CD14-positive monocyte (primary cell): ENCODE data around the gene LHFPL3. TPM values are rescaled to one million over a fixed set of nuclear protein-coding genes. Genes with fewer than 3 reads are reported as not detected.

Experiments
- DNase-seq, 3 donors: peaks; one replicate each; pipeline ENCODE4 v3.0.0-alpha.2; 2011 to 2022
- H2AFZ ChIP-seq: 2 replicates; pipeline ENCODE4 v1.6.0; 2012; ENCODE audit warnings: mild to moderate bottlenecking, low read depth, low read length, inconsistent platforms; ENCODE audit not compliant: insufficient read depth, poor library complexity, severe bottlenecking
- H3K27ac ChIP-seq, 2 donors: 1 replicate in 1 of 2; 2 replicates in 1 of 2; pipeline ENCODE4 v1.5.1; 2012 to 2013; ENCODE audit warnings: low read length in 2 of 2, control low read depth in 1 of 2, inconsistent platforms in 1 of 2, low read depth in 1 of 2, mild to moderate bottlenecking in 1 of 2
- H3K27me3 ChIP-seq, 2 donors: one replicate each; pipeline versions ENCODE4 v1.6.0 to v1.6.1; 2011 to 2013; ENCODE audit warnings: low read length in 2 of 2; ENCODE audit not compliant: control insufficient read depth in 2 of 2, insufficient read depth in 2 of 2
- H3K36me3 ChIP-seq, 2 donors: replicated peaks in 1 of 2; 1 replicate in 1 of 2; 2 replicates in 1 of 2; pipeline versions ENCODE4 v1.5.1 to v1.6.1; 2012 to 2013; ENCODE audit warnings: low read length in 2 of 2, control low read depth in 1 of 2, inconsistent platforms in 1 of 2, mild to moderate bottlenecking in 1 of 2; ENCODE audit not compliant: insufficient read depth in 2 of 2, control insufficient read depth in 1 of 2
- H3K4me1 ChIP-seq, 2 donors: 1 replicate in 1 of 2; 2 replicates in 1 of 2; pipeline versions ENCODE4 v1.5.1 to v1.6.1; 2012 to 2013; ENCODE audit warnings: low read length in 2 of 2, control low read depth in 1 of 2, inconsistent platforms in 1 of 2, mild to moderate bottlenecking in 1 of 2, moderate library complexity in 1 of 2; ENCODE audit not compliant: insufficient read depth in 2 of 2, control insufficient read depth in 1 of 2
- H3K4me2 ChIP-seq: replicated peaks from 2 replicates; pipeline ENCODE3; 2012; ENCODE audit warnings: low read length, moderate library complexity, mild to moderate bottlenecking; ENCODE audit not compliant: poor library complexity, severe bottlenecking; ENCODE audit errors: extremely low read depth
- H3K4me3 ChIP-seq, 3 experiments: fragments of 200-600 bp in 1 of 3; sonication (generic) in 1 of 3; replicated peaks in 1 of 3; 1 replicate in 2 of 3; 2 replicates in 1 of 3; pipeline ENCODE4 v1.5.1; 2011 to 2013; ENCODE audit warnings: low read length in 3 of 3, mild to moderate bottlenecking in 3 of 3, control low read depth in 2 of 3, low read depth in 2 of 3, inconsistent platforms in 1 of 3, moderate library complexity in 1 of 3
- H3K79me2 ChIP-seq: 2 replicates; pipeline ENCODE4 v1.6.0; 2012; ENCODE audit warnings: mild to moderate bottlenecking, control low read depth, inconsistent platforms, low read length, moderate library complexity; ENCODE audit not compliant: insufficient read depth
- H3K9ac ChIP-seq: 2 replicates; pipeline ENCODE4 v1.6.0; 2017; ENCODE audit warnings: low read length, mild to moderate bottlenecking; ENCODE audit not compliant: insufficient read depth, poor library complexity, severe bottlenecking
- H3K9me3 ChIP-seq, 2 donors: replicated peaks in 1 of 2; 1 replicate in 1 of 2; 2 replicates in 1 of 2; pipeline versions ENCODE4 v1.5.1 to v1.6.1; 2012 to 2013; ENCODE audit warnings: low read length in 2 of 2, control low read depth in 1 of 2; ENCODE audit not compliant: control insufficient read depth in 1 of 2, insufficient read depth in 1 of 2
- H4K20me1 ChIP-seq: 2 replicates; pipeline ENCODE4 v1.6.0; 2012; ENCODE audit warnings: mild to moderate bottlenecking, low read length, control low read depth, moderate library complexity; ENCODE audit not compliant: insufficient read depth
- H3K27ac Mint-ChIP-seq, 7 donors: one replicate each; pipeline ENCODE4 v1.8.0; 2020; ENCODE audit warnings: mild to moderate bottlenecking in 7 of 7, mixed read lengths in 7 of 7, moderate library complexity in 6 of 7, inconsistent platforms in 2 of 7
- H3K27me3 Mint-ChIP-seq, 3 donors: one replicate each; pipeline ENCODE4 v1.8.0; 2021 to 2022; ENCODE audit warnings: low read depth in 3 of 3, mild to moderate bottlenecking in 3 of 3, mixed read lengths in 3 of 3, moderate library complexity in 3 of 3, inconsistent platforms in 1 of 3
- H3K36me3 Mint-ChIP-seq, 2 donors: one replicate each; pipeline ENCODE4 v1.8.0; 2020; ENCODE audit warnings: mixed read lengths in 2 of 2, inconsistent platforms in 1 of 2, mild to moderate bottlenecking in 1 of 2
- H3K4me1 Mint-ChIP-seq: one replicate; pipeline ENCODE4 v1.8.0; 2020; ENCODE audit warnings: mild to moderate bottlenecking, mixed read lengths
- H3K4me3 Mint-ChIP-seq, 2 donors: one replicate each; pipeline ENCODE4 v1.8.0; 2020; ENCODE audit warnings: mild to moderate bottlenecking in 2 of 2, mixed read lengths in 2 of 2, moderate library complexity in 1 of 2
- H3K9me3 Mint-ChIP-seq, 7 donors: one replicate each; pipeline ENCODE4 v1.8.0; 2020 to 2022; ENCODE audit warnings: mixed read lengths in 7 of 7, mild to moderate bottlenecking in 6 of 7, moderate library complexity in 6 of 7, inconsistent platforms in 2 of 7
- CTCF ChIP-seq: fragments of 200-600 bp; IDR thresholded peaks from one replicate; pipeline ENCODE4 v1.8.0; 2022; ENCODE audit warnings: antibody characterized with exemption, mild to moderate bottlenecking
- WGBS: methylation state at CpG from one replicate; pipeline ENCODE4 v1.1.5; 2013; ENCODE audit warnings: missing lambda C conversion rate; ENCODE audit not compliant: insufficient coverage; 5-methylcytosine and 5-hydroxymethylcytosine counted together
- intact Hi-C, 2 donors: fragments of 100-400 bp; cut with micrococcal nuclease; formaldehyde crosslinking; loops; one replicate each; pipeline versions ENCODE4 v1.15.0 to v1.15.1; 2023
- polyA plus RNA-seq, 3 donors: library from polyadenylated mRNA; depleted of rRNA in 1 of 3; unstranded in 2 of 3; stranded (reverse) in 1 of 3; fragments of 300-500 nt in 2 of 3; fragments of >200 nt in 1 of 3; fragmentation: Illumina TruSeq in 2 of 3; gene quantifications; 1 replicate in 2 of 3; 2 replicates in 1 of 3; pipeline ENCODE4 v1.2.3, GENCODE V29; 2012 to 2021

LHFPL3 gene
- polyA plus RNA-seq, 3 donors = not detected

GRCh38 chr7:104852386-104852785 is 524.0 kb downstream of the LHFPL3 start:
- no peak for TF ChIP-seq CTCF
- no peaks in the 10 kb centered on the region for H3K36me3 ChIP-seq
- Mint-ChIP-seq H3K27ac (no peak overlapping the region), H3K4me1 (peaks cover under 1% of the 10 kb centered on the region), H3K9me3 (no peaks in the 10 kb centered on the region), H3K27me3 (no peaks in the 10 kb centered on the region), H3K4me3 (no peak overlapping the region), H3K36me3 (no peaks in the 10 kb centered on the region)
- no peak overlapping the region for H2AFZ ChIP-seq
- H3K4me3 ChIP-seq = no peak overlapping the region
- no peaks in the 10 kb centered on the region for H3K4me1 ChIP-seq
- intact Hi-C loops = no loop called here
- no peak overlapping the region for H3K9ac ChIP-seq
- no peaks in the 10 kb centered on the region for H3K79me2 ChIP-seq
- H3K4me2 ChIP-seq = no peak overlapping the region
- H3K9me3 ChIP-seq = no peaks in the 10 kb centered on the region
- H3K27me3 ChIP-seq = no peaks in the 10 kb centered on the region
- DNase-seq = no peak
- WGBS = no CpG with 5 or more reads among the region's 1 CpG
- H4K20me1 ChIP-seq = no peaks in the 10 kb centered on the region
- H3K27ac ChIP-seq = no peak overlapping the region

- no peak overlapping the region for H3K27ac ChIP-seq
- no peak overlapping the region for H2AFZ ChIP-seq
- peaks cover 0 to 5% (median 1%) of the 10 kb centered on the region in 3 donors for H3K27me3 Mint-ChIP-seq
- H3K4me2 ChIP-seq = no peak overlapping the region
- peaks cover 14% of the 10 kb centered on the region for H3K4me1 Mint-ChIP-seq
- TF ChIP-seq CTCF = no peak
- H3K27me3 ChIP-seq = no peaks in the 10 kb centered on the region
- H3K4me3 ChIP-seq = no peak overlapping the region
- H3K9me3 Mint-ChIP-seq = no peaks in the 10 kb centered on the region
- H3K9me3 ChIP-seq = no peaks in the 10 kb centered on the region
- H3K4me3 Mint-ChIP-seq = no peak overlapping the region
- no peaks in the 10 kb centered on the region for H4K20me1 ChIP-seq
- no peak overlapping the region for H3K27ac Mint-ChIP-seq
- WGBS = 100% methylated on average over 1 of the region's 2 CpGs
- no peak for DNase-seq
- H3K79me2 ChIP-seq = no peaks in the 10 kb centered on the region
- no peaks in the 10 kb centered on the region for H3K36me3 Mint-ChIP-seq
- intact Hi-C loops = no loop called here
- H3K9ac ChIP-seq = no peak overlapping the region
- peaks cover 0 to 2% of the 10 kb centered on the region in 2 donors for H3K4me1 ChIP-seq
- no peaks in the 10 kb centered on the region for H3K36me3 ChIP-seq
These were observed 527.5 kb downstream of the LHFPL3 start for GRCh38 chr7:104855861-104856260.
